ENCODE measurements around the gene ROS1. TPM values are rescaled to one million over a fixed set of nuclear protein-coding genes. Genes with fewer than 3 reads are reported as not detected.

ROS1 gene
- total RNA-seq, 1 donor from 2014 or later = not detected

GRCh38 chr6:117352466-117353081 is 73.2 kb downstream of the ROS1 start:
- Histone ChIP-seq H3K36me3 (no peaks in the 10 kb centered on the region), H3K27me3 (no peaks in the 10 kb centered on the region), H3K27ac (no peak overlapping the region), H3K4me1 (no peaks in the 10 kb centered on the region), H3K9me3 (no peaks in the 10 kb centered on the region), H3K4me3 (no peak overlapping the region)
- no peak for DNase-seq (ENCODE audit: low spot score in 2 of 2)
- TF ChIP-seq CTCF (IDR thresholded peaks at IDR 0.05) = peak; percentile 18 to 40 (median 25)
- intact Hi-C loops (cut with DNase I) = no loop called here

- no peak for TF ChIP-seq CTCF (IDR thresholded peaks at IDR 0.05)
- Histone ChIP-seq H3K27ac (no peak overlapping the region), H3K4me3 (no peak overlapping the region), H3K27me3 (no peaks in the 10 kb centered on the region), H3K36me3 (no peaks in the 10 kb centered on the region), H3K9me3 (no peaks in the 10 kb centered on the region), H3K4me1 (no peaks in the 10 kb centered on the region)
- DNase-seq (ENCODE audit: low spot score in 2 of 2) = no peak
- intact Hi-C loops (cut with DNase I) = no loop called here
Measured at GRCh38 chr6:117351521-117351920, 74.2 kb downstream of the ROS1 start.

GRCh38 chr6:117346142-117346930 is 79.4 kb downstream of the ROS1 start:
- peak in 2 of 3 experiments; percentile 49 to 55 for TF ChIP-seq CTCF (IDR thresholded peaks at IDR 0.05)
- Histone ChIP-seq H3K27ac (no peak overlapping the region), H3K27me3 (no peaks in the 10 kb centered on the region), H3K36me3 (no peaks in the 10 kb centered on the region), H3K4me3 (peak overlapping the region in 1 of 2 donors; percentile 47), H3K9me3 (no peaks in the 10 kb centered on the region), H3K4me1 (no peaks in the 10 kb centered on the region)
- intact Hi-C loops (cut with DNase I) = loop anchor here (1.0 to 2.0 kb wide), 3 partner anchors 104 to 259 kb away; no protein-coding TSS in a partner anchor
- no peak for DNase-seq (ENCODE audit: low spot score in 2 of 2)

- Histone ChIP-seq H3K4me3 (no peak overlapping the region), H3K9me3 (no peaks in the 10 kb centered on the region), H3K4me1 (no peaks in the 10 kb centered on the region), H3K27ac (no peak overlapping the region), H3K36me3 (no peaks in the 10 kb centered on the region), H3K27me3 (no peaks in the 10 kb centered on the region)
- TF ChIP-seq CTCF (IDR thresholded peaks at IDR 0.05) = no peak
- no peak for DNase-seq (ENCODE audit: low spot score in 2 of 2)
- intact Hi-C loops (cut with DNase I) = no loop called here
Measured at GRCh38 chr6:117345292-117345610, 80.5 kb downstream of the ROS1 start.

- Histone ChIP-seq H3K27me3 (no peaks in the 10 kb centered on the region), H3K27ac (no peak overlapping the region), H3K36me3 (no peaks in the 10 kb centered on the region), H3K4me3 (no peak overlapping the region), H3K4me1 (no peaks in the 10 kb centered on the region), H3K9me3 (no peaks in the 10 kb centered on the region)
- no peak for DNase-seq (ENCODE audit: low spot score in 2 of 2)
- intact Hi-C loops (cut with DNase I) = no loop called here
- no peak for TF ChIP-seq CTCF (IDR thresholded peaks at IDR 0.05)
Measured at GRCh38 chr6:117344444-117345291, 81.1 kb downstream of the ROS1 start.

All from ascending aorta (tissue), 2 donors.